ENCODE results near the gene IGFBP2. TPM values are rescaled to one million over a fixed set of nuclear protein-coding genes. Genes with fewer than 3 reads are reported as not detected.

The IGFBP2 gene
- total and polyA plus RNA-seq, 2 of the 13 experiments (the other 11 are each of a cell fraction or from before 2014, with no cell fraction given) = 2.0 to 5.8 TPM

DNA sequence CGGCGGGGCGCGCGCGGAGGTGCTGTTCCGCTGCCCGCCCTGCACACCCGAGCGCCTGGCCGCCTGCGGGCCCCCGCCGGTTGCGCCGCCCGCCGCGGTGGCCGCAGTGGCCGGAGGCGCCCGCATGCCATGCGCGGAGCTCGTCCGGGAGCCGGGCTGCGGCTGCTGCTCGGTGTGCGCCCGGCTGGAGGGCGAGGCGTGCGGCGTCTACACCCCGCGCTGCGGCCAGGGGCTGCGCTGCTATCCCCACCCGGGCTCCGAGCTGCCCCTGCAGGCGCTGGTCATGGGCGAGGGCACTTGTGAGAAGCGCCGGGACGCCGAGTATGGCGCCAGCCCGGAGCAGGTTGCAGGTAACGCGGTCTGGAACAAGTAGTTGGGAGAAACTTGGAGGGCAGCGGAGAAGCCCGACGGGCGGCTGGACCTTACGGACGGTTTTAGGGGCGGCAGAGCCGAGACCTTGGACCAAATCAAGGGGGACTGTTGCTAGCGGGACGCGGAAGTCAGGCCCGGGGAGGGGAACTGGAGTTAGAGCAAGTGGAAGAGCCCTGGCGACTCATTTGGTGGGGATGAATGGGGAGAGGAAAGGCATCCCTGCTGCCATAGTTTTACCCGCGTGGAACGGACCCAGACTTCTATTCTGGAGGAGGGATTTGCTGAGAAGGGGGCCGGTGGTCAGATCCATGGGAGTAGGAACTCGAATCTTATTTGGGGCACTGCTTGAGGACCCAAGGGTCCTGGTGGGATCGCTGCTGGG, 573 bp downstream of the IGFBP2 start (continued):
- peak; percentile 54 for TF ChIP-seq HNRNPLL (IDR thresholded peaks at IDR 0.05; ENCODE audit: low read depth, low read length, poor library complexity, severe bottlenecking)
- TF ChIP-seq, protein P1, sequence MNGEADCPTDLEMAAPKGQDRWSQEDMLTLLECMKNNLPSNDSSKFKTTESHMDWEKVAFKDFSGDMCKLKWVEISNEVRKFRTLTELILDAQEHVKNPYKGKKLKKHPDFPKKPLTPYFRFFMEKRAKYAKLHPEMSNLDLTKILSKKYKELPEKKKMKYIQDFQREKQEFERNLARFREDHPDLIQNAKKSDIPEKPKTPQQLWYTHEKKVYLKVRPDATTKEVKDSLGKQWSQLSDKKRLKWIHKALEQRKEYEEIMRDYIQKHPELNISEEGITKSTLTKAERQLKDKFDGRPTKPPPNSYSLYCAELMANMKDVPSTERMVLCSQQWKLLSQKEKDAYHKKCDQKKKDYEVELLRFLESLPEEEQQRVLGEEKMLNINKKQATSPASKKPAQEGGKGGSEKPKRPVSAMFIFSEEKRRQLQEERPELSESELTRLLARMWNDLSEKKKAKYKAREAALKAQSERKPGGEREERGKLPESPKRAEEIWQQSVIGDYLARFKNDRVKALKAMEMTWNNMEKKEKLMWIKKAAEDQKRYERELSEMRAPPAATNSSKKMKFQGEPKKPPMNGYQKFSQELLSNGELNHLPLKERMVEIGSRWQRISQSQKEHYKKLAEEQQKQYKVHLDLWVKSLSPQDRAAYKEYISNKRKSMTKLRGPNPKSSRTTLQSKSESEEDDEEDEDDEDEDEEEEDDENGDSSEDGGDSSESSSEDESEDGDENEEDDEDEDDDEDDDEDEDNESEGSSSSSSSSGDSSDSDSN (CRISPR knock-in tag; IDR thresholded peaks at IDR 0.05) = peak; percentile 76; the same call in 1 of the 2 replicates
- peak; percentile 2; the same call in 1 of the 2 replicates for TF ChIP-seq GABPB1 (CRISPR knock-in tag; IDR thresholded peaks at IDR 0.05)
- TF ChIP-seq ZFP91 (CRISPR knock-in tag; IDR thresholded peaks at IDR 0.05; ENCODE audit: borderline replicate concordance) = 0 out of 2 replicates have a peak, but pooled peaks have one; percentile 16
- TF ChIP-seq, protein P2, sequence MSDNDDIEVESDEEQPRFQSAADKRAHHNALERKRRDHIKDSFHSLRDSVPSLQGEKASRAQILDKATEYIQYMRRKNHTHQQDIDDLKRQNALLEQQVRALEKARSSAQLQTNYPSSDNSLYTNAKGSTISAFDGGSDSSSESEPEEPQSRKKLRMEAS (IDR thresholded peaks at IDR 0.05) = peak; percentile 9; the same call in 1 of the 2 replicates
- TF ChIP-seq POLR2AphosphoS5 (IDR thresholded peaks at IDR 0.05; ENCODE audit: low read depth, low read length) = no peak
- TF ChIP-seq MLX (CRISPR knock-in tag; IDR thresholded peaks at IDR 0.05) = no peak
- peak; percentile 65 for TF ChIP-seq ZNF687 (CRISPR knock-in tag; IDR thresholded peaks at IDR 0.05)
- peak; percentile 11 for TF ChIP-seq ZNF407 (CRISPR knock-in tag; IDR thresholded peaks at IDR 0.05; ENCODE audit: not compliant biosample characterization)
